NK-92 (cell line): Measurements from ENCODE around the gene TPBGL.

Experiments used
- DNase-seq: peaks from one replicate; lab custom pipeline; 2025; ENCODE audit not compliant: unreplicated experiment; lab: John Stamatoyannopoulos, UW

The TPBGL gene, protein sequence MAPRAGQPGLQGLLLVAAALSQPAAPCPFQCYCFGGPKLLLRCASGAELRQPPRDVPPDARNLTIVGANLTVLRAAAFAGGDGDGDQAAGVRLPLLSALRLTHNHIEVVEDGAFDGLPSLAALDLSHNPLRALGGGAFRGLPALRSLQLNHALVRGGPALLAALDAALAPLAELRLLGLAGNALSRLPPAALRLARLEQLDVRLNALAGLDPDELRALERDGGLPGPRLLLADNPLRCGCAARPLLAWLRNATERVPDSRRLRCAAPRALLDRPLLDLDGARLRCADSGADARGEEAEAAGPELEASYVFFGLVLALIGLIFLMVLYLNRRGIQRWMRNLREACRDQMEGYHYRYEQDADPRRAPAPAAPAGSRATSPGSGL

DNA sequence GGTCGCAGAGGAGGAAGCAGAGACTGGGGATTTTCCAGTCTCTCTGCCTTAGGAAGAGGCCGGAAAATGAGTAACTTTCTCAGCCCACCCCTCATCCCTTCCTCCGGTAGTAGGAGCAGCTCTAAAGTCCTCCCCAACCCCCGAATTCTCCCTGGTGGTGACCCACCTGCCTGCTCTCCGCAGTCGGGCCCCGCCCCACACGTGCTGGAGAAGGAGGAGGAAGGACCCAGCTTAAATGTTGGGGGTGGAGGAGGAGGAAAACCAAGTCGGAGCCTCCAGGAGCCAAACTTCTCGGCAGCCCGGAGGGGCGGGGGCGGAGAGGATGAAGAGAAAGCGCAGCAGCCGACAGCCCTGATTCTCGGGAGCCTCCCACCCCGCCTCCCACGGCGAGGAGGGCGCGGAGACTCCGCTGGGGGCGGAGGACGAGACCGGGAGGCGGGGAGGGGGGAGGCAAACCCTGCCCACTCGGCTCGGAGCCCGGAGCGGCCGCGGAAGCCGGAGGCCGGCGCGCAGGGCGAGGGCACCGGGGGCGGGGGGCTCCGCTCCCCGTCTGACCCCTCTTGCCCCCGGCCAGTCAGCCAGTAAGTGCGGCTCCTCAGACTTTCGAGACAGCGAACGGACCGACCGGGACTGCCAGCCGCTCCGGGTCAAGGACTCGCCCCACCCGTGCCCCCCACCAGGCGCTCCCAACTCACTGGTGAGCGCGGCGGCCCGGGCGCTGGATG is at the start of gene TPBGL:
TSS of gene TPBGL (plus strand) at position 464 of the 725 bp plus-strand sequence. CDS start 276 bp downstream, outside the sequence.
- no peak for DNase-seq

DNA sequence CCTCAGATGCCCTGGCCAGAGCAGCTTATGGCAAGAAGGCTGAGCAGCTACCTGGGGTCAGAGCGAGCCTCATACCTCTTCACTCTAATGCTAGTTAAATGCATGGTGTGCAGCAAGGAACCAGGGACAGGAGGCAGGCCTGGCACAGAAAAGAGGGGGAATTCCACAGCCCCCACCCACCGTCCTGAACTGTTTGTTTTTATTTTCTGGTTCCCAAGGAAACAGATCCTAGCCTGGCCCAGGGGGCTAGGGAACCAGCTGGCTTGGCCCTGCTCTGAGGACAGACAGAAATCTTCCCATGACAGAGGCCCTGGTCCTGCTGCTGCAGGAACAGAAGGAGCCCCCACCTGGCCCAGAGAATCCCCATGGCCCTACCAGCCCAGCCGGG is 49.2 kb upstream of the TPBGL start:
- DNase-seq = no peak

DNA sequence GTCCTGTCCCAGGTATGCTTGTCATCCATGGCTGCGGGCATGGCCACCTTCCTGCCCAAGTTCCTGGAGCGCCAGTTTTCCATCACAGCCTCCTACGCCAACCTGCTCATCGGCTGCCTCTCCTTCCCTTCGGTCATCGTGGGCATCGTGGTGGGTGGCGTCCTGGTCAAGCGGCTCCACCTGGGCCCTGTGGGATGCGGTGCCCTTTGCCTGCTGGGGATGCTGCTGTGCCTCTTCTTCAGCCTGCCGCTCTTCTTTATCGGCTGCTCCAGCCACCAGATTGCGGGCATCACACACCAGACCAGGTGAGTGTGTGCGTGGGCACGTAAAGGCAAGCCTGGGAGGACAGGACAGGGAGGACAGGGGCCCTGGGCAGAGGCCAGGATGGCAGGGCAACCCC is 47.3 kb upstream of the TPBGL start:
- DNase-seq = no peak

DNA sequence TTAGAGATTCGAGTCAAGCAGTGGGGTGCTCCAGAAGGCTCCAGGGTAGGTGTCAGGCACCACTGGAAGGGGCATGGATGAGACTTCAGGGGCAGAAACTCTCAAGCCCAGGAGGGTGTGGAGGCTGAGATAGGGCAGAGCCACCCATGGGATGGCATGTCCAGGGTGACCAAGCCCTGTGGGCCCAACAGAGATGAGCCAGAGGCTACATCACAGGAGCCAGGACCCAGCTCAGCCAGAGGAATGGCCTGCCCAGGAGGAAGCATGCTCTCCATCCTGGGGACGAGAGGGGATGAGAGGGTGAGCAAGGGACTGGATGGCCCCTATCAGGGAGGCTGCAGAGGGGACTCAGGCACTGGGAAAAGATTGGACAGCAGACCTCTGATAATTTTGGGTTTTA is 46.9 kb upstream of the TPBGL start:
- no peak for DNase-seq

DNA sequence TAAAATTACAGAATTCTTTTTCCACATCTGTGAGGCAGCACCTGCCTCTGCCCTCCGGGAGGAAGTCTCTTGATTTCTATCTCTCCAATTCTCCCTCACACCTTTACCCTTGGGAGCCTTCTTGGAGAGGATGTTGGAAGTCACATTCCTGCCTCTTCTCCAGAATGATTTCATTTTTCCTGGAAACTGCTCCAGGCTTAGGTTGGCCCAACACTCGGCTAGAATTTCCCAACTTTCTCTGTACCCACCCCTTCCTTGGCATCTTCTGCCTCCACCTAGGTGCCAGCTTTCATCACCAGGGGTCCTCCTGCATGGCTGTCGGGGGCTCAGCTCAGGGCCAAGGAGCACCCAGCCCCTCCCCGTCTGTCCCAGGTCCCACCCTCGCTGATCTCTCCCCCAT is 46.4 kb upstream of the TPBGL start:
- no peak for DNase-seq

DNA sequence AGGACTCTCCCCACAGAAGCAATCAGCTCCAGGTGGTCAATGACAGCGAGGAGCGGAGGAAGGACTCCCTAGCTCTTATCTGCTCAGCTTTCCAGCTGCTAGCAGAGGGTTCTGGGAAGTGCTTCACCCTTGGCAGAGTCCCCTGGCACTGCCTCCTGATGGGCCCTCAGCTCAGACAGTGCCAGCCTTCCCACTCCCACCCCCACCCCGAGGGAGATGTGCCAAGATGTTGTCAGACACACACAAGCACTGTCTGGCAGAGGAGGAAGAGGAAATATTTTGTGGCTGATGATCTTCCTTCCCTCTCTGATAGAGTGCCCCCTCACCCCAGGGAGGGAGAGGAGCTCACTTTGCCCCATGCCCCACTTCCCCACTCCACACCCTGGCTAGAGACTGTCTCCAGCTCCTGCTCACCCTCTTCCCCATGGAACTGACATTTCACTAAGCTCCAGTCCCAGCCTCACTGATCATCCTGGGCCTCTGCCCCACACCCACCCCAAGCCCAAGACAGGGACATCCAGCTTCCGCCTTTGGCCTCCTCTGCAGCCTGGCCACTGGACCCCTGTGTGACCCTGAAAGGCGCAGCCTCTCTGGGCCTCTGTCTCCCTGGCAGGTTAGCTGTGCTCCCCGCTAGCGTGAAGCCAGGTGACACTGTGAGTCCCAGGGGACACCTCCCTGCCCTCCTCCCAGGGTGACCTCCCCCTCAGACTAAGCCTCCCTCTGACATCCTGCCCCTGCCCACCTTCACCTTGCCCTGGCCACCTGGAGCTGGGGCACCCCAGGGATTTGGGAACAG is 45.2 kb upstream of the TPBGL start:
- no peak for DNase-seq

DNA sequence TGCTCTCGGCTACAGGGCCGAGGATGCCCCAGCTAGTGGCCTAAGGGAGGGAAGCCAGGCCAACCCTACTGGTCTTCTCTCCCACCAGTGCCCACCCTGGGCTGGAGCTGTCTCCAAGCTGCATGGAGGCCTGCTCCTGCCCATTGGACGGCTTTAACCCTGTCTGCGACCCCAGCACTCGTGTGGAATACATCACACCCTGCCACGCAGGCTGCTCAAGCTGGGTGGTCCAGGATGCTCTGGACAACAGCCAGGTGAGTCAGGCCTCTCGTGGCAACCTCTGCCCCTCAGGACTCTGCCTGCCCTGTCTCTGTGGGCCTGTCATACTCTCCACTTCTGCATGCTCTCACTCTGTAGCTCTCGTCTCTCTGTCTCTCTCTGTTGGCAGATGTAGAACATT is 44.1 kb upstream of the TPBGL start:
- DNase-seq = no peak

DNA sequence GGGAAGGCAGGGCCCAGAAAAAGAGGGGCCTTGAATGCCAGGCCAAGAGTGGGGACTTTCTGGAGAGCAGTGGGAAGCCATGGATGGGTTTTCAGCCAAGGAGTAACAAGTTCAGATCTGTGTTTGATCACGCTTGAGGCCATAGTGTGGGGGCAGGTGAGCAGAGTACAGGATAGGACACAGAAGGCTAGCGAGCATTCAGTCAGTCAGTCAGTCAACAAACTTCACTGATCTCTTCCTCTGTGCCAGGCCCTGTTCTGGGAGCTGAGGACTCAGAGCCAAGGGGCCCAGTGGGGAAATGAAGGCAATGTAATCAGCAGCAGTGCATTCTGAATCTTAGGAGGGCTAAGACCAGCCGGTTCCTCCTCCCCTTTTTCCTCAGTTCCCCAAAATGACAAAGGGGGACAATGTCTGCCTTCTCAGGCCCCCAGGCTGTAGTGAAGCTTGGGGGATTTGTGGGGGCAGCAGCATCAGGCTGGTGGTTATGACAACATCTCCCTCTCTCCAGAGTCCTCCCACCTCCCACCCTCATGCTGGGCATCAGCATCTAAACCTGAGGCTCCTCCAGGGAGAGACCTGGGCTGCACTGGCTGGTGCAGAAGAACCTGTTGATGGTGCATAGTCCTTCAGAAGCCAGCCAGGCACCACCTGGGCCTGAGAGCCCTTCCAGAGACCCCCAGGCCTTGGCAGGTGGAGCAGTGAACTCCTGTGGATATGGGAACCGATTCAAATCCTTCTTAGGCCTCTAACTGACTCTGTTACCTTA is 42.9 kb upstream of the TPBGL start:
- DNase-seq = no peak

DNA sequence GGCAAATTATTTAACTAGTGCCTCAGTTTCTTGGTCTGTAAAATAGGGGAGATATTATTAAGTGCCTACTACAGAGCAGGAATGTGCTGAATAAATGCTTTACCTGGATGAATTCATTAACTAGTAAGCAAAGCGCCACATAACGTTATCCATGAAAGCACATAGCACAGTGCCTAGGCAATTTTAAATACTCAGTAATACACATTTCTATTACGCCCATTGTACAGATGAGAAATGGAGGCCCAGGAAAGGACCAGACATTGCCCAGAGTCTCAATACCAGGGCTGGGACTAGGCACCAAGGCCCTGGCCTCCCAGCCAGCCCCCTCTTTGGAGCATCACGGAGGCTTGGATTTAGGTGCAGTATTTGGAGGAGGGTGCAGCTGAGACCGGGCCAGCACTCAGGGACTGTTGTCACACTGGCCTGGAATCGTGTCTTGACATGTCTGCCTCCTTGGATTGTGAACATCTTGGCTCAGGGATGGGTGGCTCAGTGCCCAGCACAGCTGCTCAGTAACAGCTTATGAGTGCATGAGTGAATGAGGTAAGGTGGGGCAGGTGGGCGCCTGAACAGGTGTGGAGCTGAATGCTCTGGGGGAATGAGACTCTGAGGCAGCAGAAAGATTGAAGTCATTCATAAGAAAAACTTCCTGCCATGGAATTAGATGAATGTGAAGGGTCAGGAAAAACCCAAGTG is 42.1 kb upstream of the TPBGL start:
- DNase-seq = no peak

DNA sequence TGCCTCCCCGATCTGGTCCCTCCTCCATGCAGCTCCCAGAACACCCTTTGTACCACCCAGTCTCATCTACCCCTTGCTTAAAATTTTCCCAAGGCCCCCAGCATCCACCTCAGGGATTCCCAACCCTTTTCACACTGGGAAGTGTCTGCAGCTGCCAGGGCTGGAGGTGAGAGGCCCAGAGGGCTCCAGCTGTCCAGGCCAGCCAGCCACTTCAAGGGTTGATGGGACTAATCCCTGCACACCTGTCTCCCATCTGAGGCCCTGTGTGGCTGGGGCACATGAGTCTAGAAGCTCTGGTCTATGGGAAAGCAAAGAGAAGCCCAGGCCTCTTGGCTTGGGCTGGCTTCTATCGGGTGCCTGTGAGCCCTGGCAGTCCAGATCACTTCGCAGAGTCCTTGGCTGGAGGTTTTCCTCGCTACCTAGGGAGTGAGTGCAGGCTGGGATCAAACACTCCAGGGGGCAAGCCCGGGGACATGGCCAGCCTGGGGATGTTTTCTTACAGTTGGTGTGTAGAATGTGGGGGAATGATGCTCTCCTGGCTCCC is 41.1 kb upstream of the TPBGL start:
- no peak for DNase-seq

DNA sequence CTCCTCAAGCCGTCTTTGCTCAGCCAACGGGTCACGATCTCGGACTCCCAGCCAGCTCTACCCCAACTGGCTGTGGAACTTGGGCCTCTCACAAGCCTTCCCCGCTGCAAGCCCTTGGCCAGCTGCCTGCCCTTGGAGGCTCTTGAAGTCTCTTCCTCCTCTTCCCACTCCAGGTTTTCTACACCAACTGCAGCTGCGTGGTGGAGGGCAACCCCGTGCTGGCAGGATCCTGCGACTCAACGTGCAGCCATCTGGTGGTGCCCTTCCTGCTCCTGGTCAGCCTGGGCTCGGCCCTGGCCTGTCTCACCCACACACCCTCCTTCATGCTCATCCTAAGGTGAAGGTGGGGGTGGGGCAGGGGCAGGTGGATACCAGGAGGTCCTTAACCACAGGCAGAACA is 40.5 kb upstream of the TPBGL start:
- DNase-seq = no peak

DNA sequence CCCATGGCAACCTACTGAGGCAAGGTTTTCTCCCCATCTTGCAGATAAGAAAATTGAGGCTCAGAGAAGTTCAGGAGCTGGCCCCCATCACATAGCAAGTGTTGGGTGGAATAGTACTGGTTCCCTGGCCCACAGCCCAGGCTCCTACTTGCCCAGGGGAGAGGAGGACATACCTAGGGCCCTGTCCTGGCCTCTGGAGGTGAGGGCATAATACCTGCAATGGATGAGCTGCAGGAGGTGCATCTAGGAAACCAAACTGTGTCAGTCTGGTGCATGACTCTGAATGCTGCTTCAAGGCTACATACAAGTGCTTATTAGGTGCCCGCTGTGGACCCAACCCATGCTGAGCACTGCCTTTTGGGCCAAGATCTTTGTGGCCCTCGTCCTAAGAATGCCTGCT is 40.0 kb upstream of the TPBGL start:
- DNase-seq = no peak

DNA sequence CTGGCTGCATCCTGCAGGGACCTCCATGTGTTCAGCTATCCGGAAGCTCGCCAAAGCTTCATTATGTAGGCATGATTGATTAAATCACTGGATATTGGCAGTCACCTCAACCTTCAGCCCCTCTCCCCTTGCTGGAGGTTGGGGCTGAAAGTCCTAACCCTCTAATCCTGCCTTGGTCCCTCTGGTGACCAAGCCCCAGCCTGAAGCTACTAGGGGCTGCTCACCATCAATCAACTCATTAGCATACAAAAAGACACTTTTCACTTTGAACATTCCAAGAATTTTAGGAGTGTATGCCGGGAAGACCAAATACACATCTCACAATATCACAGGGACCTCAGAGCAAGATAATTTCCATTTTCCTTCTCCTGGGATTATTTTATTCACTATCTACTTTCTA is 38.8 kb upstream of the TPBGL start:
- no peak for DNase-seq

DNA sequence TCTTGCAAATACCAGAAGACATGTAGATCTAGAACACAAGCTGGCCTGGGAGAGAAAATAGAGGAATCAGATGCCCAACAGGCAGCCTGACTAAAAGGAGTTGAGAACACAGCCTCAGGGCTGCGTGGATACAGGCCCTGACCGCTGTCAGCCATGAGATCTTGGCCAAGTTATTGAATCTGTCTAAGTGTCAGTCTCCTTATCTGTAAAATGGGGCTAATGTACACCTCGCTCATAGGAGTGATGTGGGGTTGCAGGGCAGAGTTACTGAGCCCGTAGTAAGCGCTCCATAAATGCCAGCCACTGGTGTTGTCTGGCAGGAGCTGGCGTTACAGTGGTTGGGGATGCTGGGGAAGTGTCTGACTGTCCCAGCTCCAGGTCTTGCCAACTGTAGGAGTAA is 38.4 kb upstream of the TPBGL start:
- no peak for DNase-seq

DNA sequence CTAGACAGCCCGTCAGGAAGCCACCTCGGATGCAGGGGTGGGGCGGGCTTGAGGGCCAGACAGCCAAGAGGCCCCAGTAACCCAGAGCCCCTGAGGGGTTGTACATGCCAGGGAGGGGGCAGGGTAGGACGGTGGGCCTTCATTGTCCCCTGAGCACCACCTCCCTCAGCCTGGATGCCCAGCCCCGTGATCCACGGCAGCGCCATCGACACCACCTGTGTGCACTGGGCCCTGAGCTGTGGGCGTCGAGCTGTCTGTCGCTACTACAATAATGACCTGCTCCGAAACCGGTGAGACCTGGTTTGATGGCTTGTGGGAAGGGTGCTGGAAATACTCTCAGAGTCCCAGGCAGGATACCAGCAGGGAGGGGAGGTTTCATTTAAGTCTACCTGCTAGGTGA is 37.4 kb upstream of the TPBGL start:
- no peak for DNase-seq

DNA sequence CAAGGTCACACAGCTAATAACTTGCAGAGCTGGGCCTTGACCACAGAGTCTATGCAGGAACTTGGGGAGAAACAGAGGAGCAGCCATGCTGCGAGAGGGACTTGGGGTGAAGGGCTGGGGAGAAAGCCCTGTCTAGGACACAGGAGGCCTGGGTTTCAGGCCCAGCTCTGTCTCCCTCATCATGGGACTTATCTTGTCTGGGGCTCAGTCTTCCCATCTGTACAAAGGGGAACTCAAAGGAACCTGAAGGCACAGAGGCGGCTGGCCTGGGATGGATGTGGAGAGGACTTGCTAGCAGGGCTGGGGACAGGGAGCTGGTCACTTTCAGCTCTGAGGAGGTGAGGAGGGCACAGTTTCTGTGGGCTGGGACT is 36.9 kb upstream of the TPBGL start:
- DNase-seq = no peak

DNA sequence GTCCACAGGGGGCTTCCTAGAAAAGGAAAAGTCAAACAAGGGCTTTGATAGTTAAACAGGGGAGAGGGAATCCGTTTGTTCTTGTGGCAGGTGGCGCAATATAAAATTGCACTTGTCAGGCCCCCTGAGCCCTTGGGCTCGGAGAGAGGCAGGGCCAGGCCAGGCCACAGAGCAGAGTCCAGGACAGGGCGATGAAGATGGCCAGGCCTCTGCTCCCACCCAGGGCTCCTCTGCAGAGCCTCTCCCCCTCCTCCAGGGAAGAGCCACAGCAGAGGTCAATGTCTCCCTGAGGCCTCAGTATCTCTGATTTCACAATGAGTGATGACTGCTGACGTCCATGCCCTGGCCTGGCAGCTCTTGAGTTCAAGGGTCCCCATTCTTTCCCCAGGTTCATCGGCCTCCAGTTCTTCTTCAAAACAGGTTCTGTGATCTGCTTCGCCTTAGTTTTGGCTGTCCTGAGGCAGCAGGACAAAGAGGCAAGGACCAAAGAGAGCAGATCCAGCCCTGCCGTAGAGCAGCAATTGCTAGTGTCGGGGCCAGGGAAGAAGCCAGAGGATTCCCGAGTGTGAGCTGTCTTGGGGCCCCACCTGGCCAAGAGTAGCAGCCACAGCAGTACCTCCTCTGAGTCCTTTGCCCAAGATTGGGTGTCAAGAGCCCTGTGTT is 36.4 kb upstream of the TPBGL start:
- no peak for DNase-seq

DNA sequence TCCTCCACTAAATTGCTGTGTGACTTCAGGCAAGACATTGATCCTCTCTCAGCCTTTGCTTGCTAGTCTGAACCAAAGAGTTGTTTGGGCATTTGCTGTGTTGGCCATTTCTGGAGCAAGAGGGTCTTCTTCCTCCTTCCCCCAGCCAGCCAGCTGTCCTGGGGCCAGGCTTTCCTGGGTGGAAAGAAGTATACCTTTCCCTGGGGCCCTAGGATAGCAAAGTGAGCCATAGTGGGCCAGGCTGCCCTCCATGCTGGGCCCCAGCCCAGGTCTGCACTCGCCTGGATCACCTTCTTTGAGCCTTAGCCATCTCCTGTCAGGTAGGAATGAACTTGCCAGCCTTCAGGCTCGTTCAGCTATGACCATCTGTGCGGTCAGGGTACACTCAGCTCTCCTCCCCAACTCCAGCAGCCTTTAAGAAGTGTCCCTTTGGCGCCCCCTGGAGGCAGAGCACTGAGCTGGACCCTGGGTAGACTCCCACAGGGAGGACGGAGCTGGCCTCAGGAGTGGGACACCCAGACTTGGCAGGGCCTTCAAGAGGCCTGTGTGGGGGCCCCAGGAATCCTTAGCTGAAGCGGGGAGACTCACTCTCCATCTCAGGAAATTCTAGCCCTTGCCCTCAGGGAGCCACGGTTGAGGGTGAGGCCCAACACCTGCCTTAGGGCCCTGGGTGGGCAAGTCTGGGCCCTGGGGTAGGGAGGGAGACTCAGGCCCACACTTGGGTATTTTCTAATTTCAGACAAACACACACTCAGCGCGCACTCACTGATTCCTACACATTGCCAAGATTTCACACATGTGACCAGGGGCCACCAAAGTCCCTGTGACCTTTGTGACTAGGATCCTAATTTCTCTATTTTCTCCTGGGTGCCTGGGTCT is 35.6 kb upstream of the TPBGL start:
- DNase-seq = no peak

DNA sequence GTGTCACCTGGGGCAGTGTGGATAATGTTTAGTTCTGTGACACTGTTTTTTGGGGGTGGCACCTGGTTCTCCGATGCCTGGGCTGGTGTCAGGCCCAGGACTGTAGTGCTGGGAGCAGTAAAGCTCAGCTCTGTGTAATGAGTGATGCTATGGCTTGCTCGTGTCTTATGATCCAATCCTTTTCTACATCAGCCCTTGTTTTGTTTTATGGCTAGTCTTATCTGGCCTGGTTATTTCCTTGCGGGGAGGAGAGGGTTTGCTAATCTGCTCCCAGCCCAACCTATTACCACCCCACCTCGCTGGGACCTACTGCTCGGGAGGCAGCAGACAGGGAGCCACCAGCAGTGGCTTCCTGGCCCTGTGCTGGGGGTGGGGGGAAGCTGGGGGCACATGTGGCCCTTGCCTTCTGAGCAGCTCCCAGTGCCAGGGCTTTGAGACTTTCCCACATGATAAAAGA is 35.0 kb upstream of the TPBGL start:
- no peak for DNase-seq
